Measurements from ENCODE around the gene HKDC1. TPM values are rescaled to one million over a fixed set of nuclear protein-coding genes. Genes with fewer than 3 reads are reported as not detected.
A peak's percentile ranks its signal among the peaks of the same experiment; 100 is the strongest.
"Not testable (repeated sequence)": the region's sequence is repeated elsewhere in the genome, so short reads cannot be mapped to it uniquely, and the experiment has no call there.

HKDC1 gene
- total RNA-seq, result under 1 TPM in 2 of 4 donors, not detected in 2; 0.13 to 0.15 TPM

GRCh38 chr10:69220041-69220451 is at the start of gene HKDC1:
HKDC1 (plus strand) TSS chr10:69220332; CDS start chr10:69220436, 104 bp downstream.
- Histone ChIP-seq H3K9me3 (no peaks in the 10 kb centered on the region), H3K4me3 (no peak within 1 kb of the TSS), H3K36me3 (no peaks in the 10 kb centered on the region), H3K27ac (no peak within 1 kb of the TSS), H3K4me1 (peaks cover 19% of the 10 kb centered on the region), H3K27me3 (peaks cover 4% of the 10 kb centered on the region)
- TF ChIP-seq CTCF (IDR thresholded peaks at IDR 0.05), result no peak
- TF ChIP-seq POLR2AphosphoS5 (IDR thresholded peaks at IDR 0.05), result no peak
- no peak for TF ChIP-seq POLR2A (IDR thresholded peaks at IDR 0.05)
- no peak for TF ChIP-seq EP300 (IDR thresholded peaks at IDR 0.05)
- 92% methylated on average over 5 of the region's 8 CpGs for WGBS
- no peak for DNase-seq (ENCODE audit: low spot score in 2 of 2)

- WGBS, result 80% methylated on average over 3 of the region's 3 CpGs
These were observed 47.7 kb upstream of the HKDC1 start for GRCh38 chr10:69172241-69172982.

GRCh38 chr10:69175326-69175725 is 44.8 kb upstream of the HKDC1 start:
- H3K27ac ChIP-seq; H3K9me3 ChIP-seq; H3K4me1 ChIP-seq; H3K27me3 ChIP-seq; H3K4me3 ChIP-seq; DNase-seq (ENCODE audit: low spot score in 2 of 2): not testable (repeated sequence)
- WGBS, result 61% methylated on average over 4 of the region's 4 CpGs
- peaks cover 21% of the 10 kb centered on the region for H3K36me3 ChIP-seq

More at GRCh38 chr10:69172241-69172982, 47.7 kb upstream of the HKDC1 start:
- no peaks in the 10 kb centered on the region for H3K27me3 ChIP-seq
- DNase-seq (ENCODE audit: low spot score in 2 of 2), result no peak
- H3K36me3 ChIP-seq, result peaks cover 45% of the 10 kb centered on the region
- H3K4me3 ChIP-seq, result no peak overlapping the region
- H3K27ac ChIP-seq, result no peak overlapping the region
- TF ChIP-seq POLR2AphosphoS5 (IDR thresholded peaks at IDR 0.05) (no peak), POLR2A (IDR thresholded peaks at IDR 0.05) (no peak), CTCF (IDR thresholded peaks at IDR 0.05) (no peak), EP300 (IDR thresholded peaks at IDR 0.05) (no peak)
- no peaks in the 10 kb centered on the region for H3K4me1 ChIP-seq
- no peaks in the 10 kb centered on the region for H3K9me3 ChIP-seq

- DNase-seq (ENCODE audit: low spot score in 2 of 2), result no peak
- no peak for TF ChIP-seq POLR2A (IDR thresholded peaks at IDR 0.05)
- TF ChIP-seq EP300 (IDR thresholded peaks at IDR 0.05), result no peak
- no peak for TF ChIP-seq POLR2AphosphoS5 (IDR thresholded peaks at IDR 0.05)
- no peak for TF ChIP-seq CTCF (IDR thresholded peaks at IDR 0.05)
- WGBS, result 78% methylated on average over 2 of the region's 2 CpGs
- Histone ChIP-seq H3K4me1 (peaks cover 18% of the 10 kb centered on the region), H3K4me3 (no peak overlapping the region), H3K9me3 (no peaks in the 10 kb centered on the region), H3K27me3 (no peaks in the 10 kb centered on the region), H3K36me3 (peaks cover 6% of the 10 kb centered on the region), H3K27ac (no peak overlapping the region)
These were observed 43.3 kb upstream of the HKDC1 start for GRCh38 chr10:69176823-69177222.

- peaks cover 5% of the 10 kb centered on the region for H3K36me3 ChIP-seq
- WGBS, result 39% methylated on average over 20 of the region's 21 CpGs
- H3K4me1 ChIP-seq, result peaks cover 31% of the 10 kb centered on the region
- no peaks in the 10 kb centered on the region for H3K27me3 ChIP-seq
- DNase-seq (ENCODE audit: low spot score in 2 of 2), result no peak
- peak overlapping the region; percentile 91 for H3K4me3 ChIP-seq
- TF ChIP-seq POLR2AphosphoS5 (IDR thresholded peaks at IDR 0.05), result no peak
- TF ChIP-seq EP300 (IDR thresholded peaks at IDR 0.05), result no peak
- TF ChIP-seq POLR2A (IDR thresholded peaks at IDR 0.05), result no peak
- TF ChIP-seq CTCF (IDR thresholded peaks at IDR 0.05), result no peak
- no peaks in the 10 kb centered on the region for H3K9me3 ChIP-seq
- peak overlapping the region; percentile 95 for H3K27ac ChIP-seq
These were observed 40.9 kb upstream of the HKDC1 start for GRCh38 chr10:69179089-69179742.

Data from suprapubic skin (tissue), 4 donors.